GM21717 (cell line): Measurements from ENCODE around the gene BMP6.

Source experiments
- ATAC-seq: cut with Tn5 transposase; IDR thresholded peaks from one replicate; pipeline ENCODE4 v1.9.1; 2021; ENCODE audit warnings: mild to moderate bottlenecking, moderate library complexity; ENCODE audit not compliant: unreplicated experiment

Gene BMP6

DNA sequence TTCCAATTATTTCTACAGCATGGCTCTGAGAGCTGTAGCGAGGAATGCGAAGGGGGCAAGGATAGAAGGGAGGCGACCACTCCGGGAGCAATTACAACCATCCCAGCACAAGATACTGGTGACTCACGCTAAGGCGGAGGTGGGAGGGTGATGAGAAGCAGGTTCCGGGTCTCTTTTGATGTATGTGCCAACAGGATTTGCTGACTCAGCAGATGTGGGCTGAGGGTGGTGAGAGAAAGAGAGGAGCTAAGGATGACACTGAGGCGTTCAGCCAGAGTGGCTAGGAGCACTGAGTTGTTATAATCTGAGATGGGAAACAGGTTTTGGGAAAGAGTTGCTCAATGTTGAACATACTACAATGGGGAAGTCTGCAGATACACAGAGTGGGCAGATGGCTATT lies 194.0 kb downstream of the BMP6 start:
- ATAC-seq = no peak

DNA sequence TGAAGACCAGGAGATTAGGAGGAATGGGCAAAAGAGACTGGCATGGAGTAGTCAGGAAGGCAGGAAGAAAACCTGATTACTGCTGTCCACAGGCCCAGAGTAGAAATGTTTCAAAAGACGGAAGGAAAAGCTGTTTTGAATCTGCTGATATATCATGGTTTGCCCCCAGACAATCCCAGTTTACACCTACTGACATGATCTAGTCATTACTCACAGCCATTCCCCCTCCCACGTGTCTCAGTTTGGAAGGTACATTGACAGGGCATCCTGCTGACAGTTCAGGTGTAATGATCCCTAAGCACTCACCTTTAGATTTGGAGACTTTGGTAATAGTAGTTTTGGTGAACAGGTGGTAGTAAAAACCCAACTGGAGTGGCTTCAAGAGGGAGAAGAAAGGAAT lies 194.5 kb downstream of the BMP6 start:
- ATAC-seq = no peak

DNA sequence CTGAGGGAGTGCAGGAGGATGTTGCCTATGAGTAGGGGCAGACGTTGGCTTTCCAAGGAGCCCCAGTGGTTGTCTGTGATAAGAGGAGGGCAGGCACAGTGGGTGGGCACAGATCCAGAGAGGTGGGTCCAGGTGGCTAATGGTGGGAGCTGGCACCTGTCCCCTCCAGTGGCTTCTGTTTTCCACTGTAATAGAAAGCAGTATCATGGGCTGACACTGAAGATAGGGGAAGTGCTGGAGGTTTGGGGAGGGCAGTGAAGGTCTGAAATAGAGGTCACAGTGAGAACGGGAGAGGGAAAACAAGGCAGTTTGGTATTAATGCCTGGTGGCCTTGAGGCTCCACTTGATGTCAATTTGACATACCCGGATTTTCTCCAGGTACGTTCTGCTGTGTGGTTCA lies 195.1 kb downstream of the BMP6 start:
- ATAC-seq = no peak

DNA sequence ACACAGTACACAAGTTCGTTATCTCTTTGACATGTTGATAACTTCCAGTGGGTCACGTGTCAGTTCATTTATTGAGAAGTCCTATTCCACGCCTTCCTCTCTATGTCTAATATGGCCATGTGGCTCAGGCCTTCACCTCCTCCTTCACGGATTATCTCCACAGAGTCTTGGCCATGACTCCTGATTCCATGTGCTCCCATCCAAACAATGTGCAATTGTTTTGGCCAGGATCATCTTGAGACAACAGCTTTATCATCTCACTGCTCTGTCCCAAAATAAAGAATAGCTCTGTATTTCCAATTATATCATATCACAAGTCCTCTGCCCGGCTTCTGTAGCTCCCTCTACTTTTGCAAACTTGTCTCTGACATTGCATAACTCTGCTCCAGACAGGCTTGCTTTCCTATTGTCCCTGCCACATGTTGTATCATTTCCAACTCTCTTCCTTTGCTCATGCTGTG lies 195.8 kb downstream of the BMP6 start:
- ATAC-seq = no peak

DNA sequence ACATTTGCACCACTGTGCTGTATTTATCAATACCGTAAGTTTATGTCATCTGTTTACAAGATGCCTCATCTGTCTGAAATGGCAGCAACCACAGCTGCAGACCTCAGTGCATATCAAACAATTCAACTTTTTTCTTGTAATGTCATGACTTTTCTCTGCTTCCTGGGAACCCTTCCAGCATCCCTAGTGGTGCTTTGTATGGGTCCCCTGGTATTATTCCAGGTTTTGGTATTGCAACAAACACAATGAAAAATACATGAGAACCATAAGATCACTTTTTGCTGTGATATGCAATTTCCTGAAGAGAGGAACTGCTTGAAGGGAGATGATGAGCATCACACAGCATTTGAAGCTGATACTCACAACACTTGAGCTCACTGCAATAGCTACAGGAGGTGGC lies 196.7 kb downstream of the BMP6 start:
- no peak for ATAC-seq

DNA sequence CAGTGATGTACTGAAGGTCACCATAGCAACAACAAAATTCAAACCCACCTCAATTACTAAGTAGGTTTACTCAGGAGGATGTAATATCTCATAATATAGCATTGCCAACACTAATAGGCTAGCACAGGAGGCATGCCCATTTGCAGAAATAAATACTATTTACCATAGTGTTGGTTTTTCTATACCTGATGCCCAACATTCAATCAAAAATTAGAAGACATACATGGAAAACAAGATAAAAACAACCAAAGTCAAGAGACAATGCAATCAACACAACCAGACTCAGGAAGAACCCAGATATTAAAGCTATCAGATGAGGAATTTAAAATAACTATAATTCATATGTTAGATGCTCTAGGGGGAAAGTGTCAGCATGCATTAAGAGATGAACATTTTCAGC lies 199.0 kb downstream of the BMP6 start:
- no peak for ATAC-seq
